Heart right ventricle (tissue), 16 donors: ENCODE results near the gene HIF3A. TPM values are rescaled to one million over a fixed set of nuclear protein-coding genes. Genes with fewer than 3 reads are reported as not detected.

Experiments
- ATAC-seq, 8 donors: fragments of 200-7000 bp; cut with Tn5 transposase; one replicate each; pipeline ENCODE4 v1.9.1; 2020; ENCODE audit warnings: mild to moderate bottlenecking in 8 of 8, moderate library complexity in 8 of 8, moderate number of reproducible peaks in 1 of 8
- DNase-seq, 2 donors: peaks; one replicate each; pipeline ENCODE4 v3.0.0-alpha.2; 2020
- H3K27ac ChIP-seq, 10 donors: fragments of 200-600 bp; sonication (generic) in 2 of 10; one replicate each; pipeline versions ENCODE4 v1.5.0 to v1.8.0; 2020 to 2022; ENCODE audit warnings: mild to moderate bottlenecking in 3 of 10
- H3K27me3 ChIP-seq, 7 donors: fragments of 200-600 bp; one replicate each; pipeline ENCODE4 v1.8.0; 2021 to 2022; ENCODE audit warnings: mild to moderate bottlenecking in 2 of 7
- H3K36me3 ChIP-seq, 9 donors: fragments of 200-600 bp; sonication (generic) in 1 of 9; one replicate each; pipeline versions ENCODE4 v1.5.0 to v1.8.0; 2020 to 2022; ENCODE audit warnings: mild to moderate bottlenecking in 2 of 9
- H3K4me1 ChIP-seq, 9 donors: fragments of 200-600 bp; sonication (generic) in 1 of 9; one replicate each; pipeline versions ENCODE4 v1.5.0 to v1.8.0; 2020 to 2022; ENCODE audit warnings: mild to moderate bottlenecking in 4 of 9
- H3K4me3 ChIP-seq, 10 donors: fragments of 200-600 bp; sonication (generic) in 2 of 10; one replicate each; pipeline versions ENCODE4 v1.5.0 to v1.8.0; 2020 to 2022; ENCODE audit warnings: mild to moderate bottlenecking in 7 of 10, moderate library complexity in 2 of 10
- H3K9me3 ChIP-seq, 11 donors: fragments of 200-600 bp in 10 of 11; sonication (generic) in 2 of 11; one replicate each; pipeline versions ENCODE4 v1.5.0 to v1.8.0; 2013 to 2022; ENCODE audit warnings: mild to moderate bottlenecking in 2 of 11, control low read depth in 1 of 11, moderate library complexity in 1 of 11
- WGBS, 2 donors: extraction: QIAGEN DNeasy Blood & Tissue Kit; methylation state at CpG; one replicate each; pipeline ENCODE4 v1.1.7; 2013; ENCODE audit warnings: inconsistent platforms in 1 of 2; 5-methylcytosine and 5-hydroxymethylcytosine counted together
- intact Hi-C, 10 donors: fragments of 100-400 bp; cut with DNase I; formaldehyde crosslinking; loops; one replicate each; pipeline versions ENCODE4 v1.11.1 to v1.14.2; 2022
- polyA plus RNA-seq, 2 donors: library from polyadenylated mRNA; stranded (reverse); fragments of 200-250 nt; gene quantifications; one replicate each; pipeline ENCODE4 v1.2.3, GENCODE V29; 2013
- total RNA-seq, 10 donors: library from RNA; stranded (reverse); fragmentation: NEBNext Ultra II Directional in 3 of 10; extraction: Animal tissue kit (Norgen Biotek cat#: 25700) in 3 of 10; gene quantifications; one replicate each; pipeline versions ENCODE4 v1.2.1 to v1.2.4, GENCODE V29; 2021 to 2023
- TF ChIP-seq, protein P1 (sequence below), 9 donors: fragments of 200-600 bp; sonication (generic) in 2 of 9; IDR thresholded peaks; one replicate each; pipeline versions ENCODE4 v1.5.0 to v1.8.0; 2021 to 2022; ENCODE audit warnings: antibody characterized with exemption in 9 of 9, mild to moderate bottlenecking in 5 of 9, moderate library complexity in 1 of 9
- donor health status: Arrhythmogenic right ventricular cardiomyopathy.
- donor health status: ischemic (EF 13 %, LVEDD 7.1; RV severe dilation, severe dysfunction).
- donor health status: healthy with polysubstance abuse.
- donor health status: DM: no; HTN: yes; CAD: no.
- donor health status: DM: no; HTN: no; CAD: no.
- donor health status: ischemic (EF 25% LVEDD 6.9; RV normal size, moderate dysfunction).
- donor health status: ischemic (EF 25% LVEDD 5.7; RV mildly dilated, moderate dysfunction).
- donor health status: healthy.
- donor health status: DM: yes; HTN: yes; CAD: no.
- donor health status: Ischemic cardiomyopathy.
- donor health status: ischemic (EF 35%, LVEDD 5.7; RV mildly dilated, moderate dysfunction).
- donor health status: nonischemic (EF 11% LVEDD 7.7; RV severe dilation, severe dysfunction).
- donor health status: DM: yes; HTN: yes; CAD: no.
- donor health status: PGD.
- donor health status: ischemic (EF 29% LVEDD 5.4; RV normal size, mild dysfunction).
- donor health status: nonischemic (EF 23%, LVEDD 6.1; RV moderate dilation, normal function).

Gene HIF3A
- total and polyA plus RNA-seq, 12 donors = 22.7 to 204 (median 48.9) TPM

DNA sequence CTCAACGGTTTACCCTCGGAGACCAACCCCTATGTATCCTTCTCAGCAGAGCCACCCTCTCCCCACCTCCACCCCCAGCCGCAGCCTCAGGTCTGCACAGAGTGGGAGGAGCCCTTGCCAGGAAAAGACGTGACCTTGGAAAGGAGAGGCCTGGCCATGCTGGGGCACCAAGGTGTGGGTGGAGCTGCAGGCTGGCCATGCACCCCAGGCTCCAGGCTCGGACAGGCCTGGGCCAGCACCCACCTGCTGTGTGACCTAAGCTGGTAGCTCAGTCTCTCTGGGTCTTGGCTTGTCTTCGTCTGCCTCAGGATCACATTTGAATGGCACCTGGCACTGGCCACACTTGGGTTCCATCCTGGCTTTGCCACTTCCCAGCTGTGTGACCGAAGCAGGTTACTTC is 87.0 kb downstream of the HIF3A start:
- ATAC-seq = peak in 7 of 8 donors; percentile 11 to 57 (median 42)
- intact Hi-C loops = loop anchor here in 1 of 10 donors (5.0 kb wide), 1 partner anchor 102 kb away; no protein-coding TSS in a partner anchor
- Histone ChIP-seq H3K27ac (peak overlapping the region in 2 of 10 donors; percentile 19 to 30), H3K4me1 (peaks cover under 1 to 47% (median 24%) of the 10 kb centered on the region in 9 donors), H3K4me3 (no peak overlapping the region), H3K36me3 (peaks cover 0 to 99% (median 41%) of the 10 kb centered on the region in 9 donors), H3K27me3 (no peaks in the 10 kb centered on the region), H3K9me3 (no peaks in the 10 kb centered on the region)
- TF ChIP-seq, protein P1, sequence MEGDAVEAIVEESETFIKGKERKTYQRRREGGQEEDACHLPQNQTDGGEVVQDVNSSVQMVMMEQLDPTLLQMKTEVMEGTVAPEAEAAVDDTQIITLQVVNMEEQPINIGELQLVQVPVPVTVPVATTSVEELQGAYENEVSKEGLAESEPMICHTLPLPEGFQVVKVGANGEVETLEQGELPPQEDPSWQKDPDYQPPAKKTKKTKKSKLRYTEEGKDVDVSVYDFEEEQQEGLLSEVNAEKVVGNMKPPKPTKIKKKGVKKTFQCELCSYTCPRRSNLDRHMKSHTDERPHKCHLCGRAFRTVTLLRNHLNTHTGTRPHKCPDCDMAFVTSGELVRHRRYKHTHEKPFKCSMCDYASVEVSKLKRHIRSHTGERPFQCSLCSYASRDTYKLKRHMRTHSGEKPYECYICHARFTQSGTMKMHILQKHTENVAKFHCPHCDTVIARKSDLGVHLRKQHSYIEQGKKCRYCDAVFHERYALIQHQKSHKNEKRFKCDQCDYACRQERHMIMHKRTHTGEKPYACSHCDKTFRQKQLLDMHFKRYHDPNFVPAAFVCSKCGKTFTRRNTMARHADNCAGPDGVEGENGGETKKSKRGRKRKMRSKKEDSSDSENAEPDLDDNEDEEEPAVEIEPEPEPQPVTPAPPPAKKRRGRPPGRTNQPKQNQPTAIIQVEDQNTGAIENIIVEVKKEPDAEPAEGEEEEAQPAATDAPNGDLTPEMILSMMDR (IDR thresholded peaks at IDR 0.05) = no peak
- DNase-seq = no peak
- 71 to 77% methylated on average over 7 of the region's 7 CpGs for WGBS, 2 donors

DNA sequence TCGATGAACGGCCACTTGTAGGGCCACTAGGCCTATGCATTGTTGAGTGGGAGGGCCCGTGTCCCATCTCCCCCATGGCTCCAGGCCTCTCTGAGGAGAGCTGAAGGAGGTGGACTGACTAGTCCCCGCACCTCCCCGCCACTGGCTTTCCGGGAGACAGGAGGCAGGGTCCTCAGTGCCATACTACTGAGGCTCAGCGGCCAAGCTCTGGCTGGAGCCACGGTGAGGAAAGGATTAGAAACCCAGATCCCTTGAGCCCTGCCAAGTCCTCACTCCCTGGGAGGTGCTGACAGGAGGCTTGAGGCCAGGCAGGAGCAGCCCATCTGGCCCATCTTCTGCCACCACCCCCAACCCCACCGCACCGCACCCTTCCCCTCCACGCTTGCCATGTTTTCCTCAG is 87.6 kb downstream of the HIF3A start:
- H3K9me3 ChIP-seq = no peaks in the 10 kb centered on the region
- no peak overlapping the region for H3K4me3 ChIP-seq
- H3K4me1 ChIP-seq = peaks cover 0 to 41% (median 18%) of the 10 kb centered on the region in 9 donors
- intact Hi-C loops = loop anchor here in 1 of 10 donors (5.0 kb wide), 1 partner anchor 102 kb away; no protein-coding TSS in a partner anchor
- H3K27me3 ChIP-seq = no peaks in the 10 kb centered on the region
- ATAC-seq = peak; percentile 62 to 86 (median 78)
- TF ChIP-seq, protein P1 (IDR thresholded peaks at IDR 0.05) = no peak
- WGBS, 2 donors = 48 to 70% methylated on average over 11 of the region's 11 CpGs
- peaks cover 0 to 97% (median 43%) of the 10 kb centered on the region in 9 donors for H3K36me3 ChIP-seq
- DNase-seq = peak; percentile 46 to 47
- peak overlapping the region in 3 of 10 donors; percentile 19 to 39 (median 30) for H3K27ac ChIP-seq

DNA sequence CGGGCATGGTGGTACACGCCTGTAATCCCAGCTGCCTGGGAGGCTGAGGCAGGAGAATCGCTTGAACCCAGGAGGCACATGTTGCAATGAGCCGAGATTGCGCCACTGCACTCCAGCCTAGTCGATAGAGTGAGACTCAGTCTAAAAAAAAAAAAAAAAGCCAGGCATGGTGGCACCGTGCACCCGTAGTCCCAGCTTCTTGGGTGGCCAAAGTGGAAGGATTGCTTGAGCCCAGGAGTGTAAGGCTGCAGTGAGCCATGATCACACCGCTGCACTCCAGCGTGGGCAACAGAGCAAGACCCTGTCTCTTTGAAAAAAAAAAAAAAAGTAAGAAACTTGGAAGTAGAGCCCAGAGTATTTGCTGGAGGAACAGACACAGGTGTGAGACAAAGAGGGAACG is 88.8 kb downstream of the HIF3A start:
- intact Hi-C loops = loop anchor here in 1 of 10 donors (5.0 kb wide), 1 partner anchor 193 kb away; no protein-coding TSS in a partner anchor
- Histone ChIP-seq H3K4me3 (no peak overlapping the region), H3K36me3 (peaks cover 0 to 98% (median 54%) of the 10 kb centered on the region in 9 donors), H3K27ac (no peak overlapping the region), H3K4me1 (peaks cover 0 to 30% (median 8%) of the 10 kb centered on the region in 9 donors), H3K27me3 (no peaks in the 10 kb centered on the region), H3K9me3 (no peaks in the 10 kb centered on the region)
- DNase-seq (no peak), ATAC-seq (no peak)
- WGBS, 2 donors = 87 to 92% methylated on average over 11 of the region's 11 CpGs
- TF ChIP-seq, protein P1 (IDR thresholded peaks at IDR 0.05) = no peak

DNA sequence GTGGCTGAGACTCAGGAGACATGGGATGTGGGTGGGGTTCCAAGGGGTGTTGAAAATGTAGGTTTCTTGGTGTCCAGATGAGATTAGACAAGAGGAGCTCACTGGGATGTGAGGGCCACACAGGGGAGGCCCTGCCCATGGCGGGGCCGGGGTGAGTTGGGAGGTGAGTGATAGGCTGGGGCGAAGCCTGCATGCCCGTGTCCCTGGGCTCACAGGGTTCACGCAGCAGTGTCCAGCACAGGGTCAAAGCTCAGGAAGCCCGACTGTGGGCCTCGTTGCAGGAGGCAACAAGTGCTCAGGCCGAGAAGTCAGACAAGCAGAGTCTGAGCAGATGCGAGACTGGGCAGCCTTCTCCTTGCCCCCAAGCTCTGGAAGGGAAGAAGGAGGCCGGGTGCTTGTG is 89.3 kb downstream of the HIF3A start:
- no peak for DNase-seq
- 95 to 97% methylated on average over 10 of the region's 10 CpGs for WGBS, 2 donors
- no peaks in the 10 kb centered on the region for H3K27me3 ChIP-seq
- TF ChIP-seq, protein P1 (IDR thresholded peaks at IDR 0.05) = no peak
- no peak overlapping the region for H3K27ac ChIP-seq
- H3K36me3 ChIP-seq = peaks cover 0 to 98% (median 58%) of the 10 kb centered on the region in 9 donors
- intact Hi-C loops = loop anchor here in 1 of 10 donors (5.0 kb wide), 1 partner anchor 194 kb away; no protein-coding TSS in a partner anchor
- ATAC-seq = no peak
- H3K4me3 ChIP-seq = no peak overlapping the region
- no peaks in the 10 kb centered on the region for H3K9me3 ChIP-seq
- H3K4me1 ChIP-seq = peaks cover 0 to 30% (median 8%) of the 10 kb centered on the region in 9 donors
